IMR-90 (cell line): Measurements from ENCODE around the gene NAV2. TPM values are rescaled to one million over a fixed set of nuclear protein-coding genes. Genes with fewer than 3 reads are reported as not detected.

Source experiments
- ATAC-seq: fragments of 200-7000 bp; cut with Tn5 transposase; 2 replicates; pipeline ENCODE4 v1.9.1; 2020; ENCODE audit warnings: low read depth, mild to moderate bottlenecking, moderate library complexity
- BruUV-seq: library from RNA; stranded (reverse); fragments of 400-500 nt; replicated peaks from 2 replicates; lab custom pipeline; 2021; lab: Mats Ljungman, UMichigan
- CTCF ChIA-PET: fragments of 300-600 bp; formaldehyde crosslinking; extraction: SDS; loops from one replicate; lab custom pipeline; 2021; ENCODE audit warnings: antibody characterized with exemption; lab: Yijun Ruan, JAX
- POLR2A ChIA-PET: fragments of 300-600 bp; sonication (Branson Sonifier 250); formaldehyde crosslinking; loops from one replicate; lab custom pipeline; 2022; ENCODE audit warnings: antibody characterized with exemption; ENCODE audit not compliant: unreplicated experiment; lab: Charles Lee
- DNase-seq: peaks from one replicate; pipeline ENCODE4 v3.0.0; 2013
- H2AFZ ChIP-seq: replicated peaks from 2 replicates; pipeline ENCODE3; 2013; ENCODE audit warnings: low read length, mild to moderate bottlenecking; ENCODE audit not compliant: poor library complexity
- H2AK5ac ChIP-seq: 2 replicates; pipeline ENCODE4 v1.6.1; 2013; ENCODE audit warnings: low read depth, low read length, inconsistent platforms
- H2AK9ac ChIP-seq: replicated peaks from 2 replicates; pipeline ENCODE3; 2013; ENCODE audit warnings: mild to moderate bottlenecking, low read depth, low read length, moderate library complexity; ENCODE audit not compliant: poor library complexity
- H2BK120ac ChIP-seq: 2 replicates; pipeline ENCODE4 v1.6.1; 2013; ENCODE audit warnings: low read depth, low read length, inconsistent platforms
- H2BK15ac ChIP-seq: 3 replicates; pipeline ENCODE4 v1.6.1; 2013; ENCODE audit warnings: low read depth, low read length, inconsistent platforms
- H2BK20ac ChIP-seq: 2 replicates; pipeline ENCODE4 v1.6.1; 2013; ENCODE audit warnings: low read depth, mild to moderate bottlenecking, inconsistent platforms, low read length, moderate library complexity
- H2BK5ac ChIP-seq: 2 replicates; pipeline ENCODE4 v1.6.1; 2013; ENCODE audit warnings: mild to moderate bottlenecking, low read depth, low read length, inconsistent platforms; ENCODE audit not compliant: poor library complexity, severe bottlenecking
- H3K14ac ChIP-seq: replicated peaks from 2 replicates; pipeline ENCODE4 v1.6.1; 2013; ENCODE audit warnings: low read depth, low read length, inconsistent platforms
- H3K18ac ChIP-seq: 2 replicates; pipeline ENCODE4 v1.6.1; 2013; ENCODE audit warnings: low read depth, low read length, control low read depth
- H3K23ac ChIP-seq: 2 replicates; pipeline ENCODE4 v1.6.1; 2013; ENCODE audit warnings: low read depth, low read length, inconsistent platforms
- H3K27ac ChIP-seq: 2 replicates; pipeline ENCODE4 v1.5.1; 2013; ENCODE audit warnings: mild to moderate bottlenecking, control low read depth, low read length; ENCODE audit not compliant: insufficient read depth
- H3K27me3 ChIP-seq: 2 replicates; pipeline ENCODE4 v1.6.1; 2013; ENCODE audit warnings: low read length; ENCODE audit not compliant: control insufficient read depth, insufficient read depth
- H3K36me3 ChIP-seq: 2 replicates; pipeline ENCODE4 v1.6.1; 2013; ENCODE audit warnings: low read length, mixed read lengths; ENCODE audit not compliant: control insufficient read depth, insufficient read depth
- H3K4ac ChIP-seq: 2 replicates; pipeline ENCODE4 v1.6.1; 2013; ENCODE audit warnings: low read depth, low read length, inconsistent platforms
- H3K4me1 ChIP-seq: 2 replicates; pipeline ENCODE4 v1.6.1; 2013; ENCODE audit warnings: low read length, mixed read lengths; ENCODE audit not compliant: control insufficient read depth, insufficient read depth
- H3K4me2 ChIP-seq: 2 replicates; pipeline ENCODE4 v1.6.1; 2013; ENCODE audit warnings: low read depth, mild to moderate bottlenecking, control low read depth, low read length, moderate library complexity
- H3K4me3 ChIP-seq: 2 replicates; pipeline ENCODE4 v1.5.1; 2013; ENCODE audit warnings: low read depth, mild to moderate bottlenecking, control low read depth, low read length, moderate library complexity; ENCODE audit not compliant: insufficient read depth
- H3K56ac ChIP-seq: 2 replicates; pipeline ENCODE4 v1.6.1; 2013; ENCODE audit warnings: low read length, inconsistent platforms; ENCODE audit not compliant: insufficient read depth; ENCODE audit errors: extremely low read depth
- H3K79me1 ChIP-seq, 2 experiments: 2 replicates each; pipeline ENCODE4 v1.6.1; 2013; ENCODE audit warnings: low read length in 2 of 2, inconsistent platforms in 1 of 2, low read depth in 1 of 2
- H3K9ac ChIP-seq: 2 replicates; pipeline ENCODE4 v1.6.1; 2013; ENCODE audit warnings: low read depth, low read length, control low read depth
- H3K9me1 ChIP-seq: 2 replicates; pipeline ENCODE4 v1.6.1; 2013; ENCODE audit warnings: low read length, inconsistent platforms; ENCODE audit not compliant: insufficient read depth
- H3K9me3 ChIP-seq: 2 replicates; pipeline ENCODE4 v1.6.1; 2013; ENCODE audit warnings: low read length; ENCODE audit not compliant: control insufficient read depth, insufficient read depth
- H4K20me1 ChIP-seq: 2 replicates; pipeline ENCODE4 v1.6.1; 2013; ENCODE audit warnings: low read length, inconsistent platforms; ENCODE audit not compliant: insufficient read depth
- H4K5ac ChIP-seq: 2 replicates; pipeline ENCODE4 v1.6.1; 2013; ENCODE audit warnings: mild to moderate bottlenecking, low read depth, low read length, control low read depth
- H4K8ac ChIP-seq, 2 experiments: 2 replicates each; pipeline ENCODE4 v1.6.1; 2013; ENCODE audit warnings: low read depth in 2 of 2, low read length in 2 of 2, control low read depth in 1 of 2, inconsistent platforms in 1 of 2
- H4K91ac ChIP-seq: 2 replicates; pipeline ENCODE4 v1.6.1; 2013; ENCODE audit warnings: low read depth, low read length, inconsistent platforms; ENCODE audit not compliant: insufficient read depth
- BHLHE40 ChIP-seq: fragments of 150-350 bp; IDR thresholded peaks from 2 replicates; pipeline ENCODE4 v1.6.1; 2016; ENCODE audit warnings: mild to moderate bottlenecking, low read depth, low read length
- CHD1 ChIP-seq: IDR thresholded peaks from 2 replicates; pipeline ENCODE4 v1.6.1; 2012; ENCODE audit warnings: low read depth, low read length, improper control_type of control experiment
- CTCF ChIP-seq: conservative IDR thresholded peaks from 2 replicates; pipeline ENCODE4 v1.5.1; 2012; ENCODE audit warnings: mild to moderate bottlenecking, low read depth, low read length, improper control_type of control experiment
- FOS ChIP-seq: fragments of 150-350 bp; IDR thresholded peaks from 2 replicates; pipeline ENCODE4 v1.6.1; 2016; ENCODE audit warnings: low read depth, low read length
- MAFK ChIP-seq: IDR thresholded peaks from 2 replicates; pipeline ENCODE4 v1.6.1; 2012; ENCODE audit warnings: low read depth, low read length, improper control_type of control experiment
- MXI1 ChIP-seq: IDR thresholded peaks from 2 replicates; pipeline ENCODE4 v1.6.1; 2012; ENCODE audit warnings: low read depth, mild to moderate bottlenecking, low read length, moderate library complexity, borderline replicate concordance
- NFE2L2 ChIP-seq: fragments of 150-350 bp; IDR thresholded peaks from 2 replicates; pipeline ENCODE4 v1.6.1; 2016; ENCODE audit warnings: low read depth, mild to moderate bottlenecking, low read length
- RAD21 ChIP-seq: IDR thresholded peaks from 2 replicates; pipeline ENCODE4 v1.6.1; 2012; ENCODE audit warnings: low read length, improper control_type of control experiment
- RFX5 ChIP-seq: IDR thresholded peaks from 2 replicates; pipeline ENCODE4 v1.8.0; 2012; ENCODE audit warnings: low read depth, mild to moderate bottlenecking, low read length, moderate library complexity
- SMC3 ChIP-seq: fragments of 150-350 bp; IDR thresholded peaks from 2 replicates; pipeline ENCODE4 v1.6.1; 2016; ENCODE audit warnings: low read depth, mild to moderate bottlenecking, antibody characterized with exemption, low read length, moderate library complexity
- WGBS, 2 experiments: methylation state at CpG; one replicate each; pipeline versions ENCODE4 v1.1.5 to v1.1.7; 2013; ENCODE audit warnings: missing lambda C conversion rate in 2 of 2; ENCODE audit not compliant: insufficient read length in 1 of 2; ENCODE audit errors: extremely low coverage in 2 of 2; 5-methylcytosine and 5-hydroxymethylcytosine counted together
- dilution Hi-C: fragments of 300-500 bp; cut with HindIII; formaldehyde crosslinking; loops from one replicate; pipeline ENCODE4 v1.14.3; 2018; ENCODE audit warnings: low sequenced_read_pairs; ENCODE audit not compliant: unreplicated experiment
- in situ Hi-C: fragments of 300-500 bp; cut with MboI; formaldehyde crosslinking; loops from 3 replicates; pipeline ENCODE4 v1.14.3; 2019; ENCODE audit warnings: low sequenced_read_pairs, inconsistent platforms, mixed read lengths
- intact Hi-C: fragments of 100-400 bp; cut with micrococcal nuclease; formaldehyde crosslinking; loops from 2 replicates; pipeline ENCODE4 v1.10.0; 2022
- polyA plus RNA-seq, 3 experiments: library from polyadenylated mRNA; depleted of rRNA; stranded (reverse); fragments of >200 nt; gene quantifications; 2 replicates each; pipeline ENCODE4 v1.2.3, GENCODE V29; 2012; ENCODE audit warnings: low replicate concordance in 1 of 3
- total RNA-seq: library from RNA; depleted of rRNA; stranded (reverse); fragments of >200 nt; gene quantifications from 2 replicates; pipeline ENCODE4 v1.2.3, GENCODE V29; 2012

The NAV2 gene
- total and polyA plus RNA-seq, 2 of the 4 experiments (the other 2 are of a cell fraction), result 4.5 to 12.6 TPM

DNA sequence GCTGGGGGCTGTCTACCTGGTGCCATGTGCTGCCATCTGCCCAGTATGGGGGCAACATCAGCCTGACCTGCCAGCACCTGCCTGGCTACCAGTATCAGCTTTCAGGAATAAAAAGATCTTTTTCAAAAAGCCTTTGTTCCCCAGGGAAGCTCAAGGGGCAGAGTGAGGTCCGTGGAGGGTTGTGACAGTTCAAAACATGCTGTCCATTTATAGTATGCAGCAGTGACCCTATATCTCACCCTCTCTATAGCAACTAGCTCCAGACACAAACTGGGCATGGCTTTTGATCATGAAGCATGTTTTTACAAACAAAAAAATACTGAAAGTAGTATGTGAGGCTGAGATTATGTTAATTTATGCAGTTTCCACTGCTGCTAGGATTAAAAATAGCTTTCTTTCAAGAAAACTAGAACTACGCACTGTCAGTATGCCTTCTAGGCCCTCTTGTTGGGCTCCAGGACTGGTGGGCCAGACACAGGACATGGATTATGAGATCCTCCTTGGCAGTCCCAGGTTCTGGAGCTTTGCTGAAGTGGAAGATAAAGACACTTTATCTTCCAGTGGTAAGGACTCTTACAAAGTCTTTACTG lies 23.4 kb downstream of the NAV2 start:
- H4K8ac ChIP-seq, result no peak overlapping the region
- H3K9me1 ChIP-seq, result peaks cover 4% of the 10 kb centered on the region; the same call in 1 of the 2 replicates
- ChIA-PET CTCF (interaction anchor here (1.0 to 2.3 kb wide), 4 partner anchors 169 to 659 kb away, joined by 3 to 15 read pairs (median 3); no protein-coding TSS in a partner anchor), POLR2A (interaction anchor here (1.1 kb wide), 1 partner anchor 173 kb away, joined by 6 read pairs; no protein-coding TSS in a partner anchor)
- no peak overlapping the region for H2BK5ac ChIP-seq
- H3K4ac ChIP-seq, result no peak overlapping the region
- H4K5ac ChIP-seq, result no peak overlapping the region
- no peak overlapping the region for H2AK9ac ChIP-seq
- no peak overlapping the region for H3K27ac ChIP-seq
- H3K27me3 ChIP-seq, result no peaks in the 10 kb centered on the region
- DNase-seq, result no peak
- no peak overlapping the region for H3K9ac ChIP-seq
- no peak overlapping the region for H3K56ac ChIP-seq
- dilution Hi-C loops (no loop called here), in situ Hi-C loops (loop anchor here (5.0 to 10.0 kb wide), 2 partner anchors 169 to 389 kb away; no protein-coding TSS in a partner anchor), intact Hi-C loops (no loop called here)
- H2AFZ ChIP-seq, result no peak overlapping the region
- H2AK5ac ChIP-seq, result no peak overlapping the region
- H3K18ac ChIP-seq, result no peak overlapping the region
- no peak for ATAC-seq
- no peak overlapping the region for H2BK15ac ChIP-seq
- peaks cover 22% of the 10 kb centered on the region; the same call in 1 of the 2 replicates for H4K20me1 ChIP-seq
- no CpG with 5 or more reads among the region's 2 CpGs for WGBS, 2 experiments
- H3K9me3 ChIP-seq, result no peaks in the 10 kb centered on the region
- no peak overlapping the region for H2BK20ac ChIP-seq
- H3K14ac ChIP-seq, result no peak overlapping the region
- H3K36me3 ChIP-seq, result no peaks in the 10 kb centered on the region
- TF ChIP-seq MXI1 (no peak), SMC3 (no peak), BHLHE40 (no peak), CHD1 (no peak), NFE2L2 (no peak), MAFK (no peak), RAD21 (no peak), FOS (no peak), CTCF (no peak), RFX5 (no peak)
- BruUV-seq, result no TSS peak
- no peak overlapping the region for H3K4me2 ChIP-seq
- peaks cover 68 to 70% of the 10 kb centered on the region in 2 experiments for H3K79me1 ChIP-seq
- H2BK120ac ChIP-seq, result no peak overlapping the region
- no peak overlapping the region for H3K23ac ChIP-seq
- no peaks in the 10 kb centered on the region for H3K4me1 ChIP-seq
- no peak overlapping the region for H3K4me3 ChIP-seq
- no peak overlapping the region for H4K91ac ChIP-seq
